ENCODE data around the gene SPO11.

- TF ChIP-seq POLR2AphosphoS5 (IDR thresholded peaks at IDR 0.05) (no peak), CTCF (IDR thresholded peaks at IDR 0.05) (no peak), POLR2A (IDR thresholded peaks at IDR 0.05) (no peak)
Measured at GRCh38 chr20:57293995-57294394, 35.6 kb upstream of the SPO11 start.

Data from prostate gland (tissue), 2 donors.